DMS 273 treated with DMSO at 0.1 percent for 48 hours (cell line): Measurements from ENCODE around the gene CHN2.
A peak's percentile ranks its signal among the peaks of the same experiment; 100 is the strongest.

ENCODE experiments used
- DNase-seq: peaks from one replicate; lab custom pipeline; 2025; lab: John Stamatoyannopoulos, UW

CHN2 gene

GRCh38 chr7:29310625-29311024, 116.0 kb downstream of the CHN2 start:
- no peak for DNase-seq

DNA sequence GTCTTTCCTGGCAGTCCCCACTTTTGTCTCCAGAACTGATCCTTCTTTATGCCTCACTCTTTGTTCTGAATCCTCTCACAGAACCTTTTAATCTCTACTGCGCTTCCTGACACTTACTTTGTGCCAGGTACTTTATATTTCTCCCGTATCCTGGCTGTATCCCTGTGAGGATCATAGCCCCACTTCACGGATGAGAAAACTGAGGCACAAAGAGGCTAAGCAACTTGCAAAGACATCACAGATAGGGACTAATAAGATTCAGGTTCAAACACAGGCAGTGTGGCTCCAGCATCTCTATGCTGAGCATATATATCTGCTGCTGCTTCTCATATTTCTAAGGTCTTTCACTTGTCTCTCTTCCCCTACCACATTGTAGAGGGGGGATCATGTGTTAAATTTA, 116.7 kb downstream of the CHN2 start:
- DNase-seq: no peak

GRCh38 chr7:29314148-29314547, 119.6 kb downstream of the CHN2 start:
- no peak for DNase-seq

GRCh38 chr7:29315122-29315891, 120.7 kb downstream of the CHN2 start:
- DNase-seq: no peak

GRCh38 chr7:29315892-29316270, 121.3 kb downstream of the CHN2 start:
- DNase-seq: no peak

DNA sequence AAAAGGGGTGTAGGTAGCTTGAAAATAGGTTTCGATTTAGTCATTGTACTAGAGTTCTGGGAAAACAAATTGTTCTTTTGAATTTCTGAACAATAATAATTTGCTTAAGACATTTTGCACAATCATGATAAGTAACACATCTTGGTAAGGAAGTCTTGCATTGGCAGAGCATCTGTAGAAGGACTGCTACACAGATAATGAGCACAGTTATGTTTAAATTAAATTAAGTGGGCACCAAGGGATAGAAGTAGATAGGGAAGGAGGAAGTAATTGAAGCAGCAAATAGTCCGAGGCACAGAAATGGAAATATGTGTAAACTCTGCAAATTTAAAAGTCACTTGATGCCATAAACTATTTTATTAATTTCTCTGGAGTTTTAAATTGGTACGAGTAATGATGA, 122.4 kb downstream of the CHN2 start:
- DNase-seq: no peak

DNA sequence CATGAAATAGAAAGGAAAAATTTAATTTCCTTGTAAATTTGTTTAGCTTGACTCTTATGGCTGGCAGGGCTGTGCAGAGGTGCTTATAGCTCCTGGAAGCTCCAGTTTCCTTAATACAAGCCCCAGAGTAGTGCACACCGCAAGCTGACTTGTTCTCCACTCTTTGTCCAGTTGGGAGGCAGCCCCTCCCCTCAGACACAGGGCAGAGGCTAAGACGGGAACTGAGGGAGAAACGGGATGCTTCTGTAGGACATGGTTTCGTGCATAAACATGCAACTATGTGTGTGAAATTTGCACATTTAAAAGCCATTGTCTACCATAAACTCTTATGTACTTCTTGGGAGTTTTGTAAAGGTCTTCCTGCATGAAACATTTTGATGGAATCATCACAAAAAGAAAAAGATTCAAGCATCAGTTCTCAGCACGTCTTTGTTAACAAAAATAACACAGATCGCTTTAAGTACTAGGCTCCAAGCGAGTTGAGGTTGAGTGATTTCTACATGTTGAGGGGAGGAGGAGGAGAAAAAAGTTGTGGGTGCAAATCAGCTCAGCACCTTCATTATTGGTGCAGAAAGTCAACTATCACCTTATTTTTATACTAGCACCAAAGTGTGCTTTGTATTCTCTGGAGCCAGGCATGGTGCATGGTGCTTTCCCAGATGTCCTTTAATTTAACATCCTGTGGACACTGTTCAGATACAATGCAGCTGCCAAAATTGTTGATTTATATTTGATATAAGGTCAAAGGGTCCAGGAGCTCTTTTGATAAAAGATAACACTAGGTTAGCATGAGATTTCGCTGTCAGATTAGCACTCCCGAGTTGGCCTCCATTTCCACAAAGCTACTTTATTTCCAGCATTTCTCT, 124.5 kb downstream of the CHN2 start:
- DNase-seq: no peak

DNA sequence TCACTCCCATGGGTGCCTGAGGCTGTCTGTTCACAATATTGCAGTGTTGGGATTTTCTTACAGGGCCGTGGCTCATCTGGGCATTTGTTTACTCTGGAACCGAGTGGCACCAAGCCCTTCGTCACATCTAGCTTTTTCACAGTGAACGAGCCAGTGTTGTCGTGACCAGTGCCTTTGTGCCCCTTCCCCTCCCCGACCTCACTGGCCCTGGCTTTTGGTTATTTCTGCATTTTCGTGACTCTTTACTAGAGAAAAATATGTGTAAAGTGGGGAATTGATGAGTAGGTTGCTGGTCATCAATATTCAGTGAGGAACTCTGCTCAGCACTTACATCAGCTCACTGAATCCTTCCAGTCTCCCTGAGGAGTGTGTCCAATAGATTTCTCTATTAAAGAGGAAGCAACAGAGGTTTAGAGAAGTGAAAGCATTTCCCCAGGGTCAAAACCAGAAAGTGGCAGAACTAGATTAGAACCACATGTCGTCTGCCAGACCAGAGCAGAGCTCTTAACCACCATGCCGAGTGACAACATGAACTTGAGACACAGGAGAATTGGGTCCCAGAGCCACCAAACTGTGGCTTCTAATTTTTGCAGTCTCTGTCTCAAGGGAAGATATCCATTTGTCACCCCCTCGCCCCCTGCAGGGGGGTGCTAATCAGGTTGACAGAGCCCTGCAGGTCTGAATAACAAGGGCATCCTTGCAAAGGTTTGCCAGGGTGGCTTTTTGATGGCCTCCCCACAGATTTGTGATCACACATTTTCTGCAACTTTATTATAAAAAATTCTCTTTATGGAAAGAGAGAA, 125.3 kb downstream of the CHN2 start:
- DNase-seq: no peak

DNA sequence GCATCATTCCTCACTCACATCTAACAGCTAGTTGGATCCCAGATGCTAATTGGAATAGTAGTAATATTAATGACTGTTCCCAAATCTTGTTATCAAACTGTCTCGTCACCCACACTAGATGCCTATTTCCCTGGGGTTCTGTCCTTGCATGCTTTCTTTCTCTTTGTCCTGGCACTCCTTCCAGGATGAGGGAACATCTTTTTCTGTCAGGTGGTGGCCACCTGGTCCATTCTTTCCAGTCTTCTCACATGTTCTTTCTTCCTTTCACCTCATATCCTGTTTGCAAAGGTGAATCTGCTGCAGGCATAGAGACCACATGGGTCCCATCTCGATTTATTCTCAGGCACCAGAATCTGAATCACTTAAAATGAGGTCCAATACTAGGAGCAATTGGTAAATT, 126.0 kb downstream of the CHN2 start:
- no peak for DNase-seq

DNA sequence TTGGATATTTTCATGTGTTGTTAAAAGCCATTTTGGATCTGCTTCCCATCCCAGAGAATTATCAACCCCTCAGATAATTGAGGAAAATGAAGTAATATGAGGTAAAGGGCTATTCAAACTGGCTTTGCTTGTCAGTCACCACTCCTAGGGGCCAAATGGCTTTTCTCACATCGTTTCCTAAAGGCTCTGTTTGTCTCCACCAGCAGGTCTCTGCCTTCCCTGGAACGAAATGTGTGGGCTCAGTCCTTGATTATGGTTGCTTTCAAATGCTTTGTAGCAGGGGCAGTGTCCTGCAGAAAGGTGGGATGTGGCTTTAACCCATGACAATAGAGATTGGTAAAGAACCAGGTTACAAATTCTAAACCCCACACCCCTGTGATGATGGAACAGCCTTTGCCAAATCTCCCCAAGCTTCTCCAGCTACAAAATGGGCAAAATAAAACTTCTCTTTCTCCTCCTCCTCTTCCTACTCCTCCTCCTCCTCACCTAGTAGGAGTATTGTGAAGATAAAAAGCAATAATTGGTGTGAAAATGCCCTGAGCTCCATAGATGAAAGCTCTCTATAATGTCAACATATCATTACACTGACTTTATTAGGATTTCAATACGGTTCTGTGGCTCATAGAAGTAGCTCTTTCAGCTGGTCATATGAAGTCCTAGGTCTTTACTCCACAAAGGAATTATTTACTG, 127.6 kb downstream of the CHN2 start:
- DNase-seq: no peak

DNA sequence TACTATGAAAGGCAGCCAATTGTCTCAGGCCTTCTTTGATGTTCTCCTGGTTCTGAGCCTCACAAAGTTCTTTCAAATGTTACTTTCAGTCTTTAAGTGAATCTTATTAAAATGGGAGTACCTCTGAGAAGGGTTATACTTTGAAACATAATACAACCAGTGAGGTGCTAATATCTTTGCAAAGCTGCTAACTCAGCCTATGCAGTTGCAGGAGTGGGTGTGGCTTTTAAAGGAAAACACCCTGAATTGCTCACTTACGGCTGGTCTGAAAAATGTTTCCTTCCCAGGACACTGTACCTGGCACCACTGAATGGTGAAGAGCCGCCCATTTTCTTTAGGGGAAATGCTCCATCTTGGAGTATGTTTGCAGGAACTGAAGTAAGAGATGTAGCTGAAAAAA, 130.9 kb downstream of the CHN2 start:
- DNase-seq: no peak

DNA sequence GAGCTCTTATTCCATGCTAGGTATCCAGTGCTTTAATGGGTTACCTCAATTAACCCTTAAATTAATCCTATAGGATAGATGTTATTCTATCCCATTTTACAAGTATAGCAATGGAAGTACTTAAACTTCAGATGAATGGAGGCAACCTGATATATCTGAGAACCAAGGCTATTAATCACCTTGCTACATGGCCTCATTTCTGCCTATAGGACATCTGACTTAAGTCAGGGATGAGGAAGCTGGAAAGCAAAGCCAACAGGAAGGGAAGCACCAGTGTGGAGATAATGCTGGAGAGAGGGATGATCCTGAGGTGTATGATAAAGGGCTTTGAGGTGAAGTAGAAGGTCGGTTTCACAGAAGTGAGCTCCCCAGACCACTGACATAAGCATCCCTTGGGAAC, 132.3 kb downstream of the CHN2 start:
- DNase-seq: no peak

- DNase-seq: peak; percentile 99
These were observed 132.9 kb downstream of the CHN2 start for GRCh38 chr7:29327455-29327854.

DNA sequence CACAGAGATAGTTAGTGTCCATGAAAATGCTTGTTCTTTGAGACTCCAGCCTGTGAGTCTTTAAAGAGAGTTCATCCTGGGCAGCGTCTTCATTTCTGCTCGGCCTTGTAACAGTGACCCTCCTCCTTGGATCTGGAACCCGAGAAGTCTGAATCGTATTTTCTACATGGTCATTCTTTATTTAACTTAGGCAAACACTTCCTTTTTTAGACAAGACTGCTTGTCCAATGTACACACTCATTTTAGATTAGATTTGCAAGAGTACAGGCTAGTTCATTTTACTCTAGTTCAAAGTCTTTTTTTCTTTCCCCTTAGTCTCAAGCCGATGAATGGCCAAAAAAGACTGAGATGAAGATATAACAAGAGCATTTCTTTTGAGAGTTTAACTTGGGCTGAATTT, 133.5 kb downstream of the CHN2 start:
- DNase-seq: peak; percentile 82

DNA sequence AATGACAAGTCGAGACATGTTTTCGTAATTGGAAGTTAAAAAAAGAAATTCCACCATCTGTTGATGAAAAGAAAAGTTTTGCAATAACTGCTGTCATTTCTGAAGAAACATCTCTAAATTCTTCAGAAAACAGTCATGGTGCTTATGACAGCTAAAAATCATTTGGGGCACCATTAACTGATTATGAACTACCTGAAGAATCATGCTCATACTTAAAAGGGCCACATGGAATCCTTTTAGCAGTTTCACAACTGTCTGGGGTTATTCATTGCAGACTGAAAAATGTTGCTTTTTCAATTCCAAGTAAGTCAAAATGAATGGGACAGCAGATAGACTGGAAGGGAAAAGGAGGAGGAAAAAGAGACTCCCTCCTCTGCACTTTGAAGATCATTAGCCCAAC, 134.2 kb downstream of the CHN2 start:
- peak; percentile 75 for DNase-seq

GRCh38 chr7:29329686-29330085, 135.1 kb downstream of the CHN2 start:
- no peak for DNase-seq

GRCh38 chr7:29330136-29330535, 135.6 kb downstream of the CHN2 start:
- no peak for DNase-seq

DNA sequence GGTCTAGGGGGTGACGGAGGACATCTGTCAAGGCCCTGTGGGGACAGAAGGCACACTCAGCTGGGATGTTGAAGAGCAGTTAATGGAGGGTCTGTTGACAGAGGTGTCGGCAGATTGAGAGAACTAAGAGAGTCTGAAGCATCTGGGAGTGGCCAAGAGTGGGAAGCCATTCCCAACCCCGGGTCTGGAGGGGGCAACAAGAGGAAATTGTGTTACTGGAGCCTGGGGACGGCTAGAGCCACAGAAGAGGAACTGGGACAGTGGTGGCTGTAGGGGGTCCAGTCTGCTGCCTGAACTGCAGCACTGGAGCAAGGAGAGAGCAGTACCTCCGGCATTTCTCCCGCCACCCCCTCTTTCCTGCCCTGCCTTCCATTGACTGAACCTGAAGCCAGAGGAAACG, 136.6 kb downstream of the CHN2 start:
- DNase-seq: peak; percentile 88

DNA sequence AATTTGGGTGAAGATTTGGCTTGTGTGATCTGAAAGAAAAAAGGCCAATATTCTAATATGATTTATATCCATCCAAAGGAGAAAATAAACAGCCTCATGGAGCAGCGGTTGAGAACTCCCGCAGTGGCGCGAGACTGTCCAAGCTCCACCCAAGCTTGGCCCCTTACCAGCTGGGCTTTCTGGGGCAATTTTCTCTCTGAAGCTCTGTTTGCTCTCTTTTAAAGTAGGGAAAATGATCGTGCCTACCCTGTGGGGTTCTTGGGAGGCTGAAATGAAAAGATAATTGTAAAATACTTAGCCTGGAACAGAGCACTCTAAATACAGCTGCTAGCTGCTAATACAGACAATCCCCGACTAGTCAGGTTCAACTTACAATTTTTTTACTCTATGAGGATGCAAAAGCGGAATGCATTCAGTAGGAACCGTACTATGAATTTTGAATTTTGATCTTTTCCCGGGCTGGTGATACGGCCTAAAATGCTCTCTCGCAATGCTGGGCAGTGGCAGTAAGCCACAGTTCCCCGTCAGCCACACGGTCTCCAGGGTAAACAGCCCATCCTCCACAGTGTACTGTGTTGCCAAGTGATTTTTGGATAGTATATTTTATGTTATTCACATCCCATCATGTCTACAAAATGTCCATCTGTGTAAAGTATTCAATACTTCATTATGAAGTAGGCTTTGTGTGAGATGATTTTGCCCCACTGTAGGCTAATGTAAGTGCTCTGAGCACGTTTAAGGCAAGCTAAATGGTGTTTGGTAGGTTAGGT, 137.7 kb downstream of the CHN2 start:
- DNase-seq: no peak

- peak; percentile 55 for DNase-seq
These were observed 138.6 kb downstream of the CHN2 start for GRCh38 chr7:29332875-29333855.
